ENCODE data around the gene BCLAF1. TPM values are rescaled to one million over a fixed set of nuclear protein-coding genes. Genes with fewer than 3 reads are reported as not detected.

The BCLAF1 gene
- total and polyA plus RNA-seq, 3 experiments from 2014 or later = 130 to 269 (median 247) TPM

GRCh38 chr6:136306466-136306865, 16.8 kb upstream of the BCLAF1 start:
- Histone ChIP-seq H3K27me3 (ENCODE audit: insufficient read depth, low read length, poor library complexity, severe bottlenecking) (no peaks in the 10 kb centered on the region), H3K4me1 (ENCODE audit: insufficient read depth, low read length) (no peaks in the 10 kb centered on the region), H3K27ac (ENCODE audit: low read depth, low read length) (no peak overlapping the region), H3K36me3 (ENCODE audit: insufficient read depth, low read length) (no peaks in the 10 kb centered on the region), H3K4me3 (ENCODE audit: low read length) (no peak overlapping the region), H3K9me3 (ENCODE audit: low read length) (no peaks in the 10 kb centered on the region)
- Mint-ChIP-seq H3K4me3 (no peak overlapping the region), H3K9me3 (peaks cover 0 to 2% (median 0%) of the 10 kb centered on the region in 5 donors), H3K27me3 (peaks cover 0 to 9% of the 10 kb centered on the region in 2 donors), H3K4me1 (no peaks in the 10 kb centered on the region), H3K36me3 (peaks cover 0 to 10% (median 0%) of the 10 kb centered on the region in 3 donors), H3K27ac (no peak overlapping the region)
- POLR2A ChIA-PET = no interaction called here
- CTCF ChIA-PET = no interaction called here
- DNase-seq = no peak

- Mint-ChIP-seq H3K9me3 (peaks cover 0 to 2% (median 0%) of the 10 kb centered on the region in 5 donors), H3K4me3 (no peak overlapping the region), H3K4me1 (no peaks in the 10 kb centered on the region), H3K27me3 (peaks cover 0 to 11% of the 10 kb centered on the region in 2 donors), H3K27ac (no peak overlapping the region), H3K36me3 (peaks cover 0 to 10% (median 0%) of the 10 kb centered on the region in 3 donors)
- ChIA-PET CTCF (no interaction called here), POLR2A (no interaction called here)
- Histone ChIP-seq H3K36me3 (ENCODE audit: insufficient read depth, low read length) (no peaks in the 10 kb centered on the region), H3K27me3 (ENCODE audit: insufficient read depth, low read length, poor library complexity, severe bottlenecking) (no peaks in the 10 kb centered on the region), H3K4me3 (ENCODE audit: low read length) (no peak overlapping the region), H3K9me3 (ENCODE audit: low read length) (no peaks in the 10 kb centered on the region), H3K27ac (ENCODE audit: low read depth, low read length) (no peak overlapping the region), H3K4me1 (ENCODE audit: insufficient read depth, low read length) (no peaks in the 10 kb centered on the region)
- no peak for DNase-seq
These were observed 14.8 kb upstream of the BCLAF1 start for GRCh38 chr6:136304410-136304809.

GRCh38 chr6:136303516-136303915, 13.9 kb upstream of the BCLAF1 start:
- Mint-ChIP-seq H3K36me3 (peaks cover 0 to 10% (median 0%) of the 10 kb centered on the region in 3 donors), H3K4me1 (no peaks in the 10 kb centered on the region), H3K9me3 (peaks cover 0 to 2% (median 0%) of the 10 kb centered on the region in 5 donors), H3K27me3 (peaks cover 0 to 13% of the 10 kb centered on the region in 2 donors), H3K27ac (no peak overlapping the region), H3K4me3 (no peak overlapping the region)
- POLR2A ChIA-PET = no interaction called here
- Histone ChIP-seq H3K27ac (ENCODE audit: low read depth, low read length) (no peak overlapping the region), H3K9me3 (ENCODE audit: low read length) (no peaks in the 10 kb centered on the region), H3K36me3 (ENCODE audit: insufficient read depth, low read length) (no peaks in the 10 kb centered on the region), H3K4me3 (ENCODE audit: low read length) (no peak overlapping the region), H3K4me1 (ENCODE audit: insufficient read depth, low read length) (no peaks in the 10 kb centered on the region), H3K27me3 (ENCODE audit: insufficient read depth, low read length, poor library complexity, severe bottlenecking) (no peaks in the 10 kb centered on the region)
- no peak for DNase-seq
- CTCF ChIA-PET = no interaction called here

- Histone ChIP-seq H3K36me3 (ENCODE audit: insufficient read depth, low read length) (no peaks in the 10 kb centered on the region), H3K4me1 (ENCODE audit: insufficient read depth, low read length) (peaks cover 24% of the 10 kb centered on the region), H3K27ac (ENCODE audit: low read depth, low read length) (no peak overlapping the region), H3K4me3 (ENCODE audit: low read length) (no peak overlapping the region), H3K27me3 (ENCODE audit: insufficient read depth, low read length, poor library complexity, severe bottlenecking) (no peaks in the 10 kb centered on the region), H3K9me3 (ENCODE audit: low read length) (no peaks in the 10 kb centered on the region)
- H3K27ac Mint-ChIP-seq = peak overlapping the region in 6 of 8 donors; percentile 6 to 83 (median 13)
- ChIA-PET POLR2A (no interaction called here), CTCF (no interaction called here)
- DNase-seq = no peak
- H3K36me3 Mint-ChIP-seq = peaks cover 0 to 7% (median 0%) of the 10 kb centered on the region in 3 donors
- no peaks in the 10 kb centered on the region for H3K9me3 Mint-ChIP-seq
- peak overlapping the region in 1 of 7 donors; percentile 5 for H3K4me3 Mint-ChIP-seq
- peaks cover 4 to 7% of the 10 kb centered on the region in 2 donors for H3K27me3 Mint-ChIP-seq
- H3K4me1 Mint-ChIP-seq = peaks cover 17 to 26% (median 20%) of the 10 kb centered on the region in 3 donors
These were observed 5.0 kb upstream of the BCLAF1 start for GRCh38 chr6:136294621-136295020.

GRCh38 chr6:136290410-136291010, 864 bp upstream of the BCLAF1 start:
- peak overlapping the region; percentile 94 to 98 (median 98) for H3K4me3 Mint-ChIP-seq

GRCh38 chr6:136289327-136289578, 393 bp downstream of the BCLAF1 start:
- H3K4me1 Mint-ChIP-seq = peaks cover 58 to 76% (median 63%) of the 10 kb centered on the region in 3 donors
- Histone ChIP-seq H3K36me3 (ENCODE audit: insufficient read depth, low read length) (no peaks in the 10 kb centered on the region), H3K4me3 (ENCODE audit: low read length) (peak overlapping the region; percentile 97), H3K9me3 (ENCODE audit: low read length) (no peaks in the 10 kb centered on the region), H3K4me1 (ENCODE audit: insufficient read depth, low read length) (peaks cover 64% of the 10 kb centered on the region), H3K27me3 (ENCODE audit: insufficient read depth, low read length, poor library complexity, severe bottlenecking) (no peaks in the 10 kb centered on the region), H3K27ac (ENCODE audit: low read depth, low read length) (peak overlapping the region; percentile 100)
- CTCF ChIA-PET = interaction anchor here (1.0 to 3.9 kb wide), 7 partner anchors 20 to 791 kb away, joined by 3 to 21 read pairs (median 5); partner anchors contain the start of gene MTFR2
- H3K27ac Mint-ChIP-seq = peak overlapping the region; percentile 99 to 100 (median 100)
- peak; percentile 91 to 97 (median 95) for DNase-seq
- H3K9me3 Mint-ChIP-seq = peaks cover 0 to 7% (median 3%) of the 10 kb centered on the region in 5 donors
- peaks cover 0 to 19% of the 10 kb centered on the region in 2 donors for H3K27me3 Mint-ChIP-seq
- POLR2A ChIA-PET = interaction anchor here (0.6 to 6.0 kb wide), 12 partner anchors 9 to 1579 kb away, joined by 3 to 74 read pairs (median 5); partner anchors contain the start of genes AHI1, HBS1L, MAP3K5 and MTFR2
- peaks cover 0 to 44% (median 7%) of the 10 kb centered on the region in 3 donors for H3K36me3 Mint-ChIP-seq
- H3K4me3 Mint-ChIP-seq = peak overlapping the region; percentile 94 to 98 (median 98)

More at GRCh38 chr6:136290410-136291010, 864 bp upstream of the BCLAF1 start:
- Mint-ChIP-seq H3K9me3 (peaks cover 0 to 7% (median 3%) of the 10 kb centered on the region in 5 donors), H3K27me3 (peaks cover 0 to 19% of the 10 kb centered on the region in 2 donors), H3K4me1 (peaks cover 46 to 64% (median 50%) of the 10 kb centered on the region in 3 donors), H3K36me3 (peaks cover 0 to 32% (median 2%) of the 10 kb centered on the region in 3 donors), H3K27ac (peak overlapping the region; percentile 99 to 100 (median 100))
- H3K36me3 ChIP-seq (ENCODE audit: insufficient read depth, low read length) = no peaks in the 10 kb centered on the region
- H3K4me3 ChIP-seq (ENCODE audit: low read length) = peak overlapping the region; percentile 97
- peak overlapping the region; percentile 100 for H3K27ac ChIP-seq (ENCODE audit: low read depth, low read length)
- H3K9me3 ChIP-seq (ENCODE audit: low read length) = no peaks in the 10 kb centered on the region
- peaks cover 51% of the 10 kb centered on the region for H3K4me1 ChIP-seq (ENCODE audit: insufficient read depth, low read length)
- POLR2A ChIA-PET = interaction anchor here (0.5 to 6.0 kb wide), 13 partner anchors 11 to 1236 kb away, joined by 3 to 74 read pairs (median 5); partner anchors contain the start of genes AHI1, HBS1L, MAP3K5 and MTFR2
- CTCF ChIA-PET = interaction anchor here (0.9 to 3.9 kb wide), 8 partner anchors 18 to 792 kb away, joined by 3 to 21 read pairs (median 5); partner anchors contain the start of genes MAP3K5 and MTFR2
- H3K27me3 ChIP-seq (ENCODE audit: insufficient read depth, low read length, poor library complexity, severe bottlenecking) = no peaks in the 10 kb centered on the region
- DNase-seq = peak; percentile 77 to 96 (median 91)

- no peaks in the 10 kb centered on the region for H3K9me3 ChIP-seq (ENCODE audit: low read length)
- no peaks in the 10 kb centered on the region for H3K27me3 ChIP-seq (ENCODE audit: insufficient read depth, low read length, poor library complexity, severe bottlenecking)
- Mint-ChIP-seq H3K27ac (peak overlapping the region; percentile 99 to 100 (median 100)), H3K4me1 (peaks cover 62 to 81% (median 68%) of the 10 kb centered on the region in 3 donors), H3K27me3 (peaks cover 0 to 19% of the 10 kb centered on the region in 2 donors), H3K4me3 (peak overlapping the region; percentile 94 to 98 (median 98)), H3K36me3 (peaks cover 0 to 44% (median 7%) of the 10 kb centered on the region in 3 donors), H3K9me3 (peaks cover 0 to 7% (median 3%) of the 10 kb centered on the region in 5 donors)
- peak; percentile 87 to 98 (median 96) for DNase-seq
- CTCF ChIA-PET = interaction anchor here (0.8 to 3.9 kb wide), 7 partner anchors 20 to 262 kb away, joined by 3 to 21 read pairs (median 5); partner anchors contain the start of genes MAP7 and MTFR2
- H3K4me1 ChIP-seq (ENCODE audit: insufficient read depth, low read length) = peaks cover 67% of the 10 kb centered on the region
- POLR2A ChIA-PET = interaction anchor here (0.6 to 6.0 kb wide), 13 partner anchors 8 to 1579 kb away, joined by 3 to 74 read pairs (median 5); partner anchors contain the start of genes AHI1, HBS1L and MTFR2
- peak overlapping the region; percentile 97 for H3K4me3 ChIP-seq (ENCODE audit: low read length)
- H3K27ac ChIP-seq (ENCODE audit: low read depth, low read length) = peak overlapping the region; percentile 100
- no peaks in the 10 kb centered on the region for H3K36me3 ChIP-seq (ENCODE audit: insufficient read depth, low read length)
These were observed 900 bp downstream of the BCLAF1 start for GRCh38 chr6:136288566-136289326.
